A673 (cell line): ENCODE measurements around the gene PIGK. TPM values are rescaled to one million over a fixed set of nuclear protein-coding genes. Genes with fewer than 3 reads are reported as not detected.
"Not testable (repeated sequence)": the region's sequence is repeated elsewhere in the genome, so short reads cannot be mapped to it uniquely, and the experiment has no call there.

Source experiments
- BruUV-seq: library from RNA; stranded (reverse); fragments of 400-500 nt; replicated peaks from 2 replicates; lab custom pipeline; 2021; lab: Mats Ljungman, UMichigan
- CTCF ChIA-PET: fragments of 300-600 bp; sonication (Branson Sonifier 250); formaldehyde crosslinking; loops from one replicate; lab custom pipeline; 2022; ENCODE audit warnings: antibody characterized with exemption; lab: Charles Lee
- POLR2A ChIA-PET: fragments of 300-600 bp; sonication (Branson Sonifier 250); formaldehyde crosslinking; loops from one replicate; lab custom pipeline; 2022; ENCODE audit warnings: antibody characterized with exemption; ENCODE audit not compliant: low non-redundant PET; lab: Charles Lee
- DNase-seq: peaks from one replicate; pipeline ENCODE4 v3.0.0-alpha.2; 2015; ENCODE audit warnings: low spot score
- H3K27ac ChIP-seq: fragments of 200-600 bp; sonication (generic); 2 replicates; pipeline ENCODE4 v1.5.1; 2016; ENCODE audit warnings: mixed run types, low read depth, mild to moderate bottlenecking, mixed read lengths, antibody characterized with exemption, low read length; ENCODE audit not compliant: poor library complexity, severe bottlenecking
- H3K27me3 ChIP-seq: fragments of 200-600 bp; sonication (generic); replicated peaks from 2 replicates; pipeline ENCODE4 v1.6.1; 2017; ENCODE audit warnings: mixed run types, low read depth, mild to moderate bottlenecking, mixed read lengths, antibody characterized with exemption, low read length; ENCODE audit not compliant: insufficient read depth, poor library complexity
- H3K36me3 ChIP-seq: fragments of 200-600 bp; sonication (generic); 2 replicates; pipeline ENCODE4 v1.6.1; 2016; ENCODE audit warnings: mixed run types, mild to moderate bottlenecking, mixed read lengths, antibody characterized with exemption, low read length; ENCODE audit not compliant: insufficient read depth, poor library complexity, severe bottlenecking
- H3K4me1 ChIP-seq: fragments of 200-600 bp; sonication (generic); 2 replicates; pipeline ENCODE4 v1.6.1; 2017; ENCODE audit warnings: mixed run types, mild to moderate bottlenecking, mixed read lengths, antibody characterized with exemption, low read length; ENCODE audit not compliant: insufficient read depth, poor library complexity, severe bottlenecking
- H3K4me3 ChIP-seq: fragments of 200-600 bp; sonication (generic); 2 replicates; pipeline ENCODE4 v1.5.1; 2016; ENCODE audit warnings: low read depth, mixed run types, mild to moderate bottlenecking, mixed read lengths, low read length; ENCODE audit not compliant: poor library complexity, severe bottlenecking
- H3K9me3 ChIP-seq: fragments of 200-600 bp; sonication (generic); 2 replicates; pipeline ENCODE4 v1.6.1; 2016; ENCODE audit warnings: mixed run types, low read depth, mild to moderate bottlenecking, mixed read lengths, antibody characterized with exemption, low read length; ENCODE audit not compliant: poor library complexity, severe bottlenecking
- EZH2 ChIP-seq: fragments of 200-600 bp; sonication (generic); IDR thresholded peaks from 2 replicates; pipeline ENCODE4 v1.6.1; 2017; ENCODE audit warnings: borderline replicate concordance, low read depth, mild to moderate bottlenecking, mixed read lengths, antibody characterized with exemption, low read length; ENCODE audit not compliant: poor library complexity, severe bottlenecking
- intact Hi-C: fragments of 100-400 bp; cut with micrococcal nuclease; formaldehyde crosslinking; loops from one replicate; pipeline ENCODE4 v1.10.0; 2022; ENCODE audit not compliant: unreplicated experiment
- total RNA-seq: library from RNA; stranded (reverse); gene quantifications from 2 replicates; pipeline ENCODE4 v1.2.3, GENCODE V29; 2021
- TF ChIP-seq, protein P1 (sequence below): fragments of 300-800, 200-600 bp; sonication (generic); conservative IDR thresholded peaks from 2 replicates; pipeline ENCODE4 v1.5.1; 2017; ENCODE audit warnings: low read depth, mild to moderate bottlenecking, antibody characterized with exemption, low read length, moderate library complexity, mixed read lengths

PIGK gene
- total RNA-seq, 1 experiment from 2014 or later: 28.8 TPM

DNA sequence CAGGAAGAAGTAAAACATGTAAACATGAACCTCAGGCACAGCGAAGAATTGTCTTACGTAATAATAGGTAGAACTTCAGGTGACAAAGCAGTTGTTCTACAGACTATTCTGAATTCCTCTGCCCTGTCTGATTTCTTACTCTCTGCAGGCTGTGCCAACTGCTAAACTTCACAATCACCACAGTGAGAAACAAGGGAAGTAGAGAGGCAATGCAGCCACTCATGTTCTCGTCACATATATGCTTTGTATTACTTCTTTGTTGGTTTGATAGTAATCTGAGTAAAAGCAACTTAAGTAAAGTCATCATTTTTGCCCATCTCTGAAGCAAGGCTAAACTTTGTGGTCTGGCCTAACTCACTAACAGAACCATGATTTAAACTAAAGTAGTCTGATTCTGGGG, 21.9 kb downstream of the PIGK start:
- no peaks in the 10 kb centered on the region for H3K36me3 ChIP-seq
- no peak overlapping the region for H3K27ac ChIP-seq
- CTCF ChIA-PET: no interaction called here
- no peaks in the 10 kb centered on the region for H3K27me3 ChIP-seq
- H3K4me3 ChIP-seq: no peak overlapping the region
- POLR2A ChIA-PET: no interaction called here
- H3K9me3 ChIP-seq: no peaks in the 10 kb centered on the region
- no peaks in the 10 kb centered on the region for H3K4me1 ChIP-seq
- TF ChIP-seq, protein P1, sequence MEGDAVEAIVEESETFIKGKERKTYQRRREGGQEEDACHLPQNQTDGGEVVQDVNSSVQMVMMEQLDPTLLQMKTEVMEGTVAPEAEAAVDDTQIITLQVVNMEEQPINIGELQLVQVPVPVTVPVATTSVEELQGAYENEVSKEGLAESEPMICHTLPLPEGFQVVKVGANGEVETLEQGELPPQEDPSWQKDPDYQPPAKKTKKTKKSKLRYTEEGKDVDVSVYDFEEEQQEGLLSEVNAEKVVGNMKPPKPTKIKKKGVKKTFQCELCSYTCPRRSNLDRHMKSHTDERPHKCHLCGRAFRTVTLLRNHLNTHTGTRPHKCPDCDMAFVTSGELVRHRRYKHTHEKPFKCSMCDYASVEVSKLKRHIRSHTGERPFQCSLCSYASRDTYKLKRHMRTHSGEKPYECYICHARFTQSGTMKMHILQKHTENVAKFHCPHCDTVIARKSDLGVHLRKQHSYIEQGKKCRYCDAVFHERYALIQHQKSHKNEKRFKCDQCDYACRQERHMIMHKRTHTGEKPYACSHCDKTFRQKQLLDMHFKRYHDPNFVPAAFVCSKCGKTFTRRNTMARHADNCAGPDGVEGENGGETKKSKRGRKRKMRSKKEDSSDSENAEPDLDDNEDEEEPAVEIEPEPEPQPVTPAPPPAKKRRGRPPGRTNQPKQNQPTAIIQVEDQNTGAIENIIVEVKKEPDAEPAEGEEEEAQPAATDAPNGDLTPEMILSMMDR: no peak
- TF ChIP-seq EZH2: no peak
- no TSS peak for BruUV-seq
- no peak for DNase-seq
- intact Hi-C loops: no loop called here

DNA sequence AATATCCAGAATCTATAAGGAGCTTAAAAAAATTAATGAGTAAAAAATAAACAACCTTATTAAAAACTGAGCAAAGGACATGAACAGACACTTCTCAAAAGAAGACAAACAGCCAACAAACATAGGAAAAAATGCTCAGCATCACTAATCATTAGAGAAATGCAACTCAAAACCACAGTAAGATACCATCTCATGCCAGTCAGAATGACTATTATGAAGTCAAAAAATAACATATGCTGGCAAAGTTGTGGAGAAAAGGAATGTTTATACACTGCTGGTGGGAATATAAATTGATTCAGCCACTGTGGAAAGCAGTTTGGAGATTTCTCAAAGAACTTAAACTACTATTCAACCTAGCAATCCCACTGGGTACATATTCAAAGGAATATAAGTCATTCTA, 25.3 kb downstream of the PIGK start:
- no peak overlapping the region for H3K27ac ChIP-seq
- no peak for TF ChIP-seq EZH2
- TF ChIP-seq, protein P1: no peak
- ChIA-PET POLR2A (no interaction called here), CTCF (no interaction called here)
- no peaks in the 10 kb centered on the region for H3K36me3 ChIP-seq
- intact Hi-C loops: no loop called here
- no peaks in the 10 kb centered on the region for H3K9me3 ChIP-seq
- no peaks in the 10 kb centered on the region for H3K4me1 ChIP-seq
- H3K4me3 ChIP-seq: no peak overlapping the region
- BruUV-seq: no TSS peak
- no peaks in the 10 kb centered on the region for H3K27me3 ChIP-seq
- DNase-seq: no peak

DNA sequence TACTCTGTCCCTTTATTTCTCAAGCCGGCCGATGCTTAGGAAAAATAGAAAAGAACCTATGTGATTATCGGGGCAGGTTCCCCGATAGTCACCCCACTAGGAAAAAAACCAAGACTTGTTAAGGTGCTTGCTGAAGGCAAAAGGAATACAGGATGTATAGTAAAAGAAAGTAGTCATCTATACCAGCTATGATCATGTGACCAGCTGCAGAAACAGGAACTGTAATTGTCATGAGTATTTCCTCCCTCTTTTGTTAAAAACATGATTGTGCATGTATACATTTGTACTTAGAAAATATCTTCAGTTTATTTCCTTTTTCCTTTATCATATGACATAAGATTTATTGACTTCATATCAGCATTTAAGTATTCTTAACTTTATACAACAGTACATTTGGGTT, 30.5 kb downstream of the PIGK start:
- no peaks in the 10 kb centered on the region for H3K27me3 ChIP-seq
- DNase-seq: no peak
- no peak overlapping the region for H3K4me3 ChIP-seq
- H3K4me1 ChIP-seq: no peaks in the 10 kb centered on the region
- H3K9me3 ChIP-seq: no peaks in the 10 kb centered on the region
- no peak overlapping the region for H3K27ac ChIP-seq
- no peaks in the 10 kb centered on the region for H3K36me3 ChIP-seq
- no TSS peak for BruUV-seq
- intact Hi-C loops: no loop called here
- POLR2A ChIA-PET: no interaction called here
- TF ChIP-seq, protein P1: no peak
- TF ChIP-seq EZH2: no peak
- CTCF ChIA-PET: no interaction called here

DNA sequence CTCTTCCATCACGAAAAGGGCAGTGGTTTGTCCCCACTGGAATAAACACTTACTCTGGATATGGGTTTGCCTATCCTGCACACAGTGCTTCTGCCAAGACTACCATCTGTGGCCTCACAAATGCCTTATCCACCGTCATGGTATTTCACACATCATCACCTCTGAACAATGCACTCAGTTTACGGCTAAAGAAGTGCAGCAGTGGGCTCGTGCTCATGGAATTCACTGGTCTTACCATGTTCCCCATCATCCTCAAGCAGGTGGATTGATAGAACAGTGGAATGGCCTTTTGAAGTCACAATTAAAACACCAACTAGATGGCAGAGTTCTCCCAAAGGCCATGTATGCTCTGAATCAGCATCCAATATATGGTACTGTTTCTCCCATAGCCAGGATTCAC, 32.3 kb downstream of the PIGK start:
- intact Hi-C loops: not testable (repeated sequence)

More for the DNA sequence above, 32.3 kb downstream of the PIGK start:
- CTCF ChIA-PET, H3K27ac ChIP-seq, POLR2A ChIA-PET, H3K4me1 ChIP-seq, H3K9me3 ChIP-seq, H3K36me3 ChIP-seq, H3K4me3 ChIP-seq, BruUV-seq, H3K27me3 ChIP-seq, DNase-seq: not testable (repeated sequence)
